Liver (tissue), 3 donors: ENCODE measurements around the gene HTR6.
"Not testable (repeated sequence)": the region's sequence is repeated elsewhere in the genome, so short reads cannot be mapped to it uniquely, and the experiment has no call there.

Experiments used
- JUND ChIP-seq, 2 donors: IDR thresholded peaks; 2 replicates each; pipeline ENCODE4 v1.6.1; 2016; ENCODE audit warnings: antibody characterized with exemption in 2 of 2
- RXRA ChIP-seq, 2 donors: IDR thresholded peaks; 2 replicates each; pipeline ENCODE4 v1.6.1; 2017 to 2018; ENCODE audit warnings: antibody characterized with exemption in 2 of 2, mild to moderate bottlenecking in 1 of 2
- TAF1 ChIP-seq: conservative IDR thresholded peaks from 2 replicates; pipeline ENCODE4 v1.6.1; 2016; ENCODE audit warnings: antibody characterized with exemption, mild to moderate bottlenecking
- YY1 ChIP-seq: IDR thresholded peaks from 2 replicates; pipeline ENCODE4 v1.6.1; 2016; ENCODE audit warnings: antibody characterized with exemption, mild to moderate bottlenecking
- TF ChIP-seq, protein P1 (sequence below): IDR thresholded peaks from 2 replicates; pipeline ENCODE4 v1.6.1; 2016; ENCODE audit warnings: antibody characterized with exemption, mild to moderate bottlenecking
- TF ChIP-seq, protein P2 (sequence below): fragments of 150-350 bp; IDR thresholded peaks from 2 replicates; pipeline ENCODE4 v1.5.1; 2017; ENCODE audit warnings: improper control_type of control experiment, low read depth, low read length; ENCODE audit not compliant: missing input control
- TF ChIP-seq, protein P3 (sequence below): IDR thresholded peaks from 2 replicates; pipeline ENCODE4 v1.6.1; 2016; ENCODE audit warnings: antibody characterized with exemption
- TF ChIP-seq, protein P4 (sequence below): IDR thresholded peaks from 2 replicates; pipeline ENCODE4 v1.6.1; 2016; ENCODE audit warnings: antibody characterized with exemption
- donor health status: healthy.
- donor health status: healthy.

DNA sequence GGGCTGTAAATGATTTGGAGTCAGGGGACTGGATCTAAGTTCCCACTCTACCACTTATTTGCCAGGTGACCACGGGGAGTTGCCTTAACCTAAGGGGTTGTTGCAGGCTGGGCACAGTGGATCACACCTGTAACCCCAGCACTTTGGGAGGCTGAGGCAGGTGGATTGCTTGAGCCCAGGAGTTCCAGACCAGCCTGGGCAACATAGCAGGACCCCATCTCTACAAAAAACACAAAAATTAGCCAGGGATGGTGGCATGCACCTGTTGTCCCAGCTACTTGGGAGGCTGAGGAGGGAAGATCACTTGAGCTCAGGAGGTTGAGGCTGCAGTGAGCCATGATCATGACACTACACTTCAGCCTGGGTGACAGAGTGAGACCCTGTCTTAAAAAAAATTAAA is 34.5 kb upstream of the HTR6 start:
- TF ChIP-seq, protein P1, sequence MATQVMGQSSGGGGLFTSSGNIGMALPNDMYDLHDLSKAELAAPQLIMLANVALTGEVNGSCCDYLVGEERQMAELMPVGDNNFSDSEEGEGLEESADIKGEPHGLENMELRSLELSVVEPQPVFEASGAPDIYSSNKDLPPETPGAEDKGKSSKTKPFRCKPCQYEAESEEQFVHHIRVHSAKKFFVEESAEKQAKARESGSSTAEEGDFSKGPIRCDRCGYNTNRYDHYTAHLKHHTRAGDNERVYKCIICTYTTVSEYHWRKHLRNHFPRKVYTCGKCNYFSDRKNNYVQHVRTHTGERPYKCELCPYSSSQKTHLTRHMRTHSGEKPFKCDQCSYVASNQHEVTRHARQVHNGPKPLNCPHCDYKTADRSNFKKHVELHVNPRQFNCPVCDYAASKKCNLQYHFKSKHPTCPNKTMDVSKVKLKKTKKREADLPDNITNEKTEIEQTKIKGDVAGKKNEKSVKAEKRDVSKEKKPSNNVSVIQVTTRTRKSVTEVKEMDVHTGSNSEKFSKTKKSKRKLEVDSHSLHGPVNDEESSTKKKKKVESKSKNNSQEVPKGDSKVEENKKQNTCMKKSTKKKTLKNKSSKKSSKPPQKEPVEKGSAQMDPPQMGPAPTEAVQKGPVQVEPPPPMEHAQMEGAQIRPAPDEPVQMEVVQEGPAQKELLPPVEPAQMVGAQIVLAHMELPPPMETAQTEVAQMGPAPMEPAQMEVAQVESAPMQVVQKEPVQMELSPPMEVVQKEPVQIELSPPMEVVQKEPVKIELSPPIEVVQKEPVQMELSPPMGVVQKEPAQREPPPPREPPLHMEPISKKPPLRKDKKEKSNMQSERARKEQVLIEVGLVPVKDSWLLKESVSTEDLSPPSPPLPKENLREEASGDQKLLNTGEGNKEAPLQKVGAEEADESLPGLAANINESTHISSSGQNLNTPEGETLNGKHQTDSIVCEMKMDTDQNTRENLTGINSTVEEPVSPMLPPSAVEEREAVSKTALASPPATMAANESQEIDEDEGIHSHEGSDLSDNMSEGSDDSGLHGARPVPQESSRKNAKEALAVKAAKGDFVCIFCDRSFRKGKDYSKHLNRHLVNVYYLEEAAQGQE, result not testable (repeated sequence)
- TF ChIP-seq, protein P2, sequence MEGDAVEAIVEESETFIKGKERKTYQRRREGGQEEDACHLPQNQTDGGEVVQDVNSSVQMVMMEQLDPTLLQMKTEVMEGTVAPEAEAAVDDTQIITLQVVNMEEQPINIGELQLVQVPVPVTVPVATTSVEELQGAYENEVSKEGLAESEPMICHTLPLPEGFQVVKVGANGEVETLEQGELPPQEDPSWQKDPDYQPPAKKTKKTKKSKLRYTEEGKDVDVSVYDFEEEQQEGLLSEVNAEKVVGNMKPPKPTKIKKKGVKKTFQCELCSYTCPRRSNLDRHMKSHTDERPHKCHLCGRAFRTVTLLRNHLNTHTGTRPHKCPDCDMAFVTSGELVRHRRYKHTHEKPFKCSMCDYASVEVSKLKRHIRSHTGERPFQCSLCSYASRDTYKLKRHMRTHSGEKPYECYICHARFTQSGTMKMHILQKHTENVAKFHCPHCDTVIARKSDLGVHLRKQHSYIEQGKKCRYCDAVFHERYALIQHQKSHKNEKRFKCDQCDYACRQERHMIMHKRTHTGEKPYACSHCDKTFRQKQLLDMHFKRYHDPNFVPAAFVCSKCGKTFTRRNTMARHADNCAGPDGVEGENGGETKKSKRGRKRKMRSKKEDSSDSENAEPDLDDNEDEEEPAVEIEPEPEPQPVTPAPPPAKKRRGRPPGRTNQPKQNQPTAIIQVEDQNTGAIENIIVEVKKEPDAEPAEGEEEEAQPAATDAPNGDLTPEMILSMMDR, result not testable (repeated sequence)
- TF ChIP-seq JUND (IDR thresholded peaks at IDR 0.05); TAF1; YY1; RXRA (IDR thresholded peaks at IDR 0.05): not testable (repeated sequence)
- TF ChIP-seq, protein P3, sequence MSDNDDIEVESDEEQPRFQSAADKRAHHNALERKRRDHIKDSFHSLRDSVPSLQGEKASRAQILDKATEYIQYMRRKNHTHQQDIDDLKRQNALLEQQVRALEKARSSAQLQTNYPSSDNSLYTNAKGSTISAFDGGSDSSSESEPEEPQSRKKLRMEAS, result not testable (repeated sequence)
- TF ChIP-seq, protein P4, sequence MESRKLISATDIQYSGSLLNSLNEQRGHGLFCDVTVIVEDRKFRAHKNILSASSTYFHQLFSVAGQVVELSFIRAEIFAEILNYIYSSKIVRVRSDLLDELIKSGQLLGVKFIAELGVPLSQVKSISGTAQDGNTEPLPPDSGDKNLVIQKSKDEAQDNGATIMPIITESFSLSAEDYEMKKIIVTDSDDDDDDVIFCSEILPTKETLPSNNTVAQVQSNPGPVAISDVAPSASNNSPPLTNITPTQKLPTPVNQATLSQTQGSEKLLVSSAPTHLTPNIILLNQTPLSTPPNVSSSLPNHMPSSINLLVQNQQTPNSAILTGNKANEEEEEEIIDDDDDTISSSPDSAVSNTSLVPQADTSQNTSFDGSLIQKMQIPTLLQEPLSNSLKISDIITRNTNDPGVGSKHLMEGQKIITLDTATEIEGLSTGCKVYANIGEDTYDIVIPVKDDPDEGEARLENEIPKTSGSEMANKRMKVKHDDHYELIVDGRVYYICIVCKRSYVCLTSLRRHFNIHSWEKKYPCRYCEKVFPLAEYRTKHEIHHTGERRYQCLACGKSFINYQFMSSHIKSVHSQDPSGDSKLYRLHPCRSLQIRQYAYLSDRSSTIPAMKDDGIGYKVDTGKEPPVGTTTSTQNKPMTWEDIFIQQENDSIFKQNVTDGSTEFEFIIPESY, result not testable (repeated sequence)
